OCI-LY1 (cell line): ENCODE data around the gene PSD4.

Experiments
- H2AFZ ChIP-seq: fragments of 200-600 bp; sonication (generic), shearing (Covaris generic); 2 replicates; pipeline ENCODE4 v1.6.0; 2014; ENCODE audit warnings: antibody characterized with exemption, mild to moderate bottlenecking, low read length
- H3F3A ChIP-seq: fragments of 200-600 bp; sonication (generic), shearing (Covaris generic); 2 replicates; pipeline ENCODE4 v1.6.0; 2014; ENCODE audit warnings: mild to moderate bottlenecking, antibody characterized with exemption, low read length, moderate library complexity; ENCODE audit not compliant: insufficient read depth
- H3K27ac ChIP-seq: fragments of 200-600 bp; sonication (generic); 2 replicates; pipeline ENCODE4 v1.5.1; 2014; ENCODE audit warnings: low read length, mixed run types, mild to moderate bottlenecking, low read depth; ENCODE audit not compliant: poor library complexity, severe bottlenecking
- H3K27me3 ChIP-seq: fragments of 200-600 bp; sonication (generic); 2 replicates; pipeline ENCODE4 v1.6.0; 2014; ENCODE audit warnings: antibody characterized with exemption, mild to moderate bottlenecking, low read length, moderate library complexity; ENCODE audit not compliant: insufficient read depth
- H3K36me3 ChIP-seq: fragments of 200-600 bp; sonication (generic); 2 replicates; pipeline ENCODE4 v1.6.1; 2014; ENCODE audit warnings: mild to moderate bottlenecking, antibody characterized with exemption, low read length, moderate library complexity, mixed read lengths; ENCODE audit not compliant: insufficient read depth
- H3K4me1 ChIP-seq: fragments of 200-600 bp; sonication (generic); 2 replicates; pipeline ENCODE4 v1.5.1; 2014; ENCODE audit warnings: mild to moderate bottlenecking, low read length, moderate library complexity; ENCODE audit not compliant: insufficient read depth, severe bottlenecking
- H3K4me2 ChIP-seq: fragments of 200-600 bp; sonication (generic), shearing (Covaris generic); 2 replicates; pipeline ENCODE4 v1.6.1; 2014; ENCODE audit warnings: low read length
- H3K4me3 ChIP-seq: fragments of 200-600 bp; sonication (generic); 2 replicates; pipeline ENCODE4 v1.5.1; 2014; ENCODE audit warnings: low read length, low read depth, mild to moderate bottlenecking, mixed read lengths; ENCODE audit not compliant: poor library complexity, severe bottlenecking
- H3K79me2 ChIP-seq: fragments of 200-600 bp; shearing (Covaris generic); 2 replicates; pipeline ENCODE4 v1.6.1; 2016; ENCODE audit warnings: mixed run types, low read length, mixed read lengths; ENCODE audit not compliant: insufficient read depth
- H3K9ac ChIP-seq: fragments of 200-600 bp; sonication (generic), shearing (Covaris generic); 2 replicates; pipeline ENCODE4 v1.6.1; 2014; ENCODE audit warnings: mild to moderate bottlenecking, low read length, mixed read lengths
- H3K9me2 ChIP-seq: fragments of 200-600 bp; sonication (generic), shearing (Covaris generic); 2 replicates; pipeline ENCODE4 v1.6.1; 2014; ENCODE audit warnings: low read depth, mild to moderate bottlenecking, low read length, mixed read lengths
- H3K9me3 ChIP-seq: fragments of 200-600 bp; shearing (Covaris generic); 2 replicates; pipeline ENCODE4 v1.6.1; 2014; ENCODE audit warnings: low read length, mixed read lengths
- H4K20me1 ChIP-seq: fragments of 200-600 bp; sonication (generic), shearing (Covaris generic); 2 replicates; pipeline ENCODE4 v1.6.0; 2016; ENCODE audit warnings: mild to moderate bottlenecking, low read length; ENCODE audit not compliant: insufficient read depth
- EZH2 ChIP-seq: fragments of 200-600 bp; sonication (generic), shearing (Covaris generic); IDR thresholded peaks from 2 replicates; pipeline ENCODE4 v1.8.0; 2017; ENCODE audit warnings: borderline replicate concordance, mixed run types, mild to moderate bottlenecking, antibody characterized with exemption, low read length, moderate library complexity, mixed read lengths
- TF ChIP-seq, protein P1 (sequence below): fragments of 200-600 bp; sonication (generic), shearing (Covaris generic); IDR thresholded peaks from 2 replicates; pipeline ENCODE4 v1.5.1; 2017; ENCODE audit warnings: mild to moderate bottlenecking, antibody characterized with exemption, low read length, moderate library complexity, mixed read lengths

Gene PSD4

DNA sequence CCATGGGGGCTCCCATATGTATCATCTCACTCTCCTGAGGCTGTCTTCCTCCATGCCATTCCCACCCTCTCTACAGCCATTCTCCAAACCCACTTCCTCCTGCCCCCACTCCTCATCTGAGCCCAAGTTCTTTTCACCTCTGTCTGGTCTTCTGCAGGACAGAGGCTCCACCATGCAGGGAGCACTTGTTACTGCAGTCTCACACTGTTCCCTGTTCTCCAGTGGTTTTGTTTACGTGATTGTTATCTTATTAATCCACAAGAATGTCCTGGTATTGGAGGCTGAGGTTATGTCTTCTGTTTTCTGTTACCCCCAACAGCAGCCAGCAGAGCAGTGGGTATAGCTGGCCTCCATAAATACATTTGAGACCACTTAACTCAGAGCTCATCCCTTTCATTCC lies 53.5 kb downstream of the PSD4 start:
- Histone ChIP-seq H2AFZ (no peak overlapping the region), H3K4me2 (no peak overlapping the region), H3K9me2 (no peaks in the 10 kb centered on the region), H3F3A (no peaks in the 10 kb centered on the region), H4K20me1 (no peaks in the 10 kb centered on the region), H3K27ac (no peak overlapping the region), H3K36me3 (no peaks in the 10 kb centered on the region), H3K4me3 (no peak overlapping the region), H3K9me3 (no peaks in the 10 kb centered on the region), H3K9ac (no peak overlapping the region), H3K4me1 (no peaks in the 10 kb centered on the region), H3K79me2 (no peaks in the 10 kb centered on the region), H3K27me3 (no peaks in the 10 kb centered on the region)
- TF ChIP-seq, protein P1, sequence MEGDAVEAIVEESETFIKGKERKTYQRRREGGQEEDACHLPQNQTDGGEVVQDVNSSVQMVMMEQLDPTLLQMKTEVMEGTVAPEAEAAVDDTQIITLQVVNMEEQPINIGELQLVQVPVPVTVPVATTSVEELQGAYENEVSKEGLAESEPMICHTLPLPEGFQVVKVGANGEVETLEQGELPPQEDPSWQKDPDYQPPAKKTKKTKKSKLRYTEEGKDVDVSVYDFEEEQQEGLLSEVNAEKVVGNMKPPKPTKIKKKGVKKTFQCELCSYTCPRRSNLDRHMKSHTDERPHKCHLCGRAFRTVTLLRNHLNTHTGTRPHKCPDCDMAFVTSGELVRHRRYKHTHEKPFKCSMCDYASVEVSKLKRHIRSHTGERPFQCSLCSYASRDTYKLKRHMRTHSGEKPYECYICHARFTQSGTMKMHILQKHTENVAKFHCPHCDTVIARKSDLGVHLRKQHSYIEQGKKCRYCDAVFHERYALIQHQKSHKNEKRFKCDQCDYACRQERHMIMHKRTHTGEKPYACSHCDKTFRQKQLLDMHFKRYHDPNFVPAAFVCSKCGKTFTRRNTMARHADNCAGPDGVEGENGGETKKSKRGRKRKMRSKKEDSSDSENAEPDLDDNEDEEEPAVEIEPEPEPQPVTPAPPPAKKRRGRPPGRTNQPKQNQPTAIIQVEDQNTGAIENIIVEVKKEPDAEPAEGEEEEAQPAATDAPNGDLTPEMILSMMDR: no peak
- no peak for TF ChIP-seq EZH2

DNA sequence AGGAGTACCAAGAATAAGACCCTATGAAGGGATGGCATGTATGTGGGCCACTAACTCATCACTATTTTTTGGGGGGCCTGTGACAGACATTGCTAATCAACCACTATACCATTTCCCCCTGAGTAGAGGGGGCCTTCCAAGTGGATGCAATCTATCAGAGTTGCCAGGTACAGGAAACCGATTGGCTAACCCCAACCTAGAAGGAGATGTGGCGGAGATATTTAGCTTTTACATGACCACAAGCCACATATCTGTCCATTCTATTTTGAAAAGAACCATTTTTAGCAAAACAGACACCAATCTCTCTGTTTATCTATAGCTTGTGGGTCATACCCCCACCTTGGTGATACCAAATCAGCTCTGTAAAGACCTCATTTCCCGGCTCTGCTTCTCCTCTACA lies 53.9 kb downstream of the PSD4 start:
- Histone ChIP-seq H2AFZ (no peak overlapping the region), H3K27me3 (no peaks in the 10 kb centered on the region), H3K4me3 (no peak overlapping the region), H3K4me2 (no peak overlapping the region), H3F3A (no peaks in the 10 kb centered on the region), H3K36me3 (no peaks in the 10 kb centered on the region), H3K27ac (no peak overlapping the region), H4K20me1 (no peaks in the 10 kb centered on the region), H3K9me2 (no peaks in the 10 kb centered on the region), H3K9me3 (no peaks in the 10 kb centered on the region), H3K9ac (no peak overlapping the region), H3K4me1 (no peaks in the 10 kb centered on the region), H3K79me2 (no peaks in the 10 kb centered on the region)
- TF ChIP-seq, protein P1: no peak
- no peak for TF ChIP-seq EZH2

DNA sequence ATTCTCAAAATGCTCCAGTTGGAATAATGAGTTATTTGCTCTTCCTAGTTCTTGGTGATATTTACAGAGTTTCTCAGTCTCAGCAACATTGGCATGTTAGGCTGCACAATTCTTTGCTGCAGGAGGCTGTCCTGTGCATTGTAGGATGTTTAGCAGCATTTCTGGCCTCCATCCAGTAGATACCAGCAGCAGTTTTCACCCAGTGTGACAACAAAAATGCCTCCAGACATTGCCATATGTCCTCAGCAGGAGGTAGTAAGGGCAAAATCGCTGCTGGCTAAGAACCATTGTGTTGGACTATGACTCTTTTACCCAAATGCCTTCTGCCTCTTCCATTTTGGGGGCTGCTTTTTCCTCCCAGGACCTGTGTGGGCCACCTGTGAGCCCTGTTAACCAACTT lies 54.6 kb downstream of the PSD4 start:
- no peaks in the 10 kb centered on the region for H3K36me3 ChIP-seq
- H3K4me1 ChIP-seq: no peaks in the 10 kb centered on the region
- no peak overlapping the region for H3K4me2 ChIP-seq
- no peaks in the 10 kb centered on the region for H4K20me1 ChIP-seq
- no peaks in the 10 kb centered on the region for H3K9me3 ChIP-seq
- TF ChIP-seq EZH2: no peak
- TF ChIP-seq, protein P1: no peak
- no peaks in the 10 kb centered on the region for H3K27me3 ChIP-seq
- H3K27ac ChIP-seq: no peak overlapping the region
- no peak overlapping the region for H3K9ac ChIP-seq
- H3K9me2 ChIP-seq: no peaks in the 10 kb centered on the region
- no peaks in the 10 kb centered on the region for H3F3A ChIP-seq
- no peaks in the 10 kb centered on the region for H3K79me2 ChIP-seq
- H2AFZ ChIP-seq: no peak overlapping the region
- no peak overlapping the region for H3K4me3 ChIP-seq
